NCI-H1694 (cell line): ENCODE data around the gene BCL7A.
"Not testable (repeated sequence)": the region's sequence is repeated elsewhere in the genome, so short reads cannot be mapped to it uniquely, and the experiment has no call there.

Source experiments
- DNase-seq: peaks from one replicate; lab custom pipeline; 2025; lab: John Stamatoyannopoulos, UW

Gene BCL7A

DNA sequence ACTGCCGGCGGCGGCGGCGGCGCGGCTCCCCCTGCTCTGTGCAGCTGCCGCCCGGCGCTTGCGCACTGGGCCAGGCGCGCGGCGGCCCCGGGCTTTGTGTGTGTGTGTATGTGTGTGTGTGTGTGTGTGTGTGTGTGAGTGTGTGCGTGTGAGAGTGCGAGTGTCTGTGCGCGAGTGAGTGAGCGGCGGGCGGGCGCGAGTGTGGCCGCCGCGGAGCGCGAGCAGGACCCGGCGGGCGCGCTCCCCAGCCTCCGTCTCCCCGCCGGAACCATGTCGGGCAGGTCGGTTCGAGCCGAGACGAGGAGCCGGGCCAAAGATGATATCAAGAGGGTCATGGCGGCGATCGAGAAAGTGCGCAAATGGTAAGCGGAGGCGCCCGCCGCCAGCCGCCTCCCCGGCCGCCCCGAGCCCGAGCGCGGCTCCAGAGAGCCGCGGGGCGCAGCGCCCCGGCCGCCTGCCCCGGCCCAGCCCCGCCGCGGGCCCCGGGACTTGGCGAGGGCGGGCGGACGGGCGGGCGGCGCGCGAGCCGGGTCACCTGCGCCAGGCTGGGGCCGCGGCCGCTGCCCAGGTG lies at the start of gene BCL7A:
Gene BCL7A (plus strand): TSS at position 63 of the 571 bp plus-strand sequence. CDS start 208 bp downstream, at position 271.
- no peak for DNase-seq

DNA sequence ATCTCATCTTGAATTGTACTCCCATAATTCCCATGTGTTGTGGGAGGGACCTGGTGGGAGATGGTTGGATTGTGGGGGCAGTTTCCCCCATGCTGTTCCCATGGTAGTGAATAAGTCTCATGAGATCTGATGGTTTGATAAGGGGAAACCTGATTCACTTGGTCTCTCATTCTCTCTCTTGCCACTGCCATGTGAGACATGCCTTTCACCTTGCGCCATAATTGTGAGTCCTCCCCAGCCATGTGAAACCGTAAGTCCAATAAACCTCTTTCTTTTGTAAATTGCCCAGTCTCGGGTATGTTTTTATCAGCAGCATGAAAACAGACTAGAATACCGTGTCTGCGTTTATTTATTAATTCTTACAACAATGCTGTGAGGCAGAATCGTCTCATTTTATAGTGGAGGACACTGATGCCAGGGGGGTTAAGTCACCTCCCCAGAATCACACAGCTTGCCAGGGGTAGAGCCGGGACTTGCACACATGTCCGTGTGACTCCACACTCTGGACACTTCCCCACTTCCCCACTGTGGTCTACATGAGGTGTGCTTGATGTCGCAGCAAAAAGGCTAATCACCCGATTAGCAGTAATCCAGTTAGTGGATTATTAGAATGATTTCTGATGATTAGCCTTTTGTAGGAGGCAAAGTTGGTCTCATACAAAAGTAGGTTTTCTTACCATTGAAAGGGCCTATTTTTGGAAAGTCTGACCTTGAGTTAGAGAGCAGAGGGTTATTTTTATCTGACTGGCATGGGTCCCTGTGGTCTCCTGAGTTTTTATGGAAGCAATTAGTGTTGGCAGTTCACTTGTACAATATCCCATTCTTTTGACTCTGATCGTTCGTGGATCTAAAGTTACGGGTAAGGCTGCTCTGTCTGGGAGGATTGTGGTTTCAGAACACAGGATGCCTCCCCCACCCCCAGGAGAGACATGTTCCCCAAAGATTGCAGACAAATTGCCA lies 47.4 kb upstream of the BCL7A start:
- no peak for DNase-seq

DNA sequence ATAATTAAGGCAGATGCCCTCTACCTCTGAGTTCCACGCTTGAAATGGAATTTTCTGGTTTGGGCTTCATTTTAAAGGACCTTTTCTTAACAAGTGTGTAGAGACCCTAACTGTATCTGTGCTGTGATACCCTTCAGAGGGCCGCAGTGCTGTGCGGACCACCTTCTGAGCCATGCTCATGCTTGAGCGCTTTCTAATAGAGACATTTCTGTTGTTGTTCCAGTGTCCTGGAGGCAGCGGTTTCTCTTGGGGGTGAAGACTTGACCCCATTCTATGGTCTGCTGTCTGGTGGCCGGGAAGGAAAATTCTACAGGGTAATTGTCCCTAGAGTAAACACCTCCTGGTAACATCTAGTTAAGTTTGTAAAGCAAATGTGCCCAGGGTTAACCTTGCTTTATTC lies 46.7 kb upstream of the BCL7A start:
- no peak for DNase-seq

DNA sequence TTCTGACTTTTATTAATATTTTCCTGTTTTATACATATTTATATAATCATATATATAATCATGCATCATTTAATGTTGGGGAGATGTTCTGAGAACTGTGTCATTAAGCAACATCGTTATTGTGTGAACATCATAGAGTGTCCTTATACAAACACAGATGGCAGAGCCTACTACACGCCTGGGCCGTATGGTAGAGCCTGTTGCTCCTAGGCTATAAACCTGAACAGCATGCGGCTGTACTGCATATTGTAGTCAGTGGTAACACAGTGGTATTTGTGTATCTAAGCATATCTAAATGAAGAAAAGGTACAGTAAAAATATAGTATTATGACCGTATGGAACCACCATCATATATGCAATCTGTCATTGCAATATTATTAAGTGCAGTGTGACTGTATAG lies 44.7 kb upstream of the BCL7A start:
- peak; percentile 43 for DNase-seq

DNA sequence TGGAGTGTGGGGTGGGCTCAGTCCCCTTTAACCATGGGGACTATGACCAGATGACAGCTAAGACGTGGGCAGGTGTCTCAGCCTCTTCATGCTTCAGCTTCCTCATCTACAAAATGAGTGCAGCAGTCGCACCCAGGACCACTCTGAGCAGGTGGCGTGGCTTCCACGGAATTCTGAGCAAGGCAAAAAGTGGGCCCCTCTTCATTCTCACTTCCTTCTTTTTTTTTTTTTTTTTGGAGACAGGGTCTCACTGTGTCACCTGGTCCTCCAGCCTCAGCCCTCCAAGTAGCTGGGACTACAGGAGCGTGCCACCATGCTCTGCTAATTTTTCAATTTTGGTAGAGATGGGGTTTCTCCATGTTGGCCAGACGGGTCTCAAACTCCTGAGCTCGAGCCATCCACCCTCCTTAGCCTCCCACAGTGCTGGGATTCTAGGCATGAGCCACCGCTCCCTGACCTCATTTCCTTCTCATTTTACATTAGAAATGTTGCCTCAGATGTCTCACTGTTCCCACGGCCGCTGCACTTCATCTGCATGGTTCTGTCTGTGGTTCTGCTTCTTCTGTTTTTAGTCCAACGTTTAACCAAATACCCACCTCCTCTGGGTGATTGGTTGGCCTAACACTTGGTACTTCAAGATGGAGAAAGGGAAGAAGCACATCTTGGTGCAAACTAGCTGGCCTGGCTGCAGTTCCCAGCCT lies 41.3 kb upstream of the BCL7A start:
- no peak for DNase-seq

DNA sequence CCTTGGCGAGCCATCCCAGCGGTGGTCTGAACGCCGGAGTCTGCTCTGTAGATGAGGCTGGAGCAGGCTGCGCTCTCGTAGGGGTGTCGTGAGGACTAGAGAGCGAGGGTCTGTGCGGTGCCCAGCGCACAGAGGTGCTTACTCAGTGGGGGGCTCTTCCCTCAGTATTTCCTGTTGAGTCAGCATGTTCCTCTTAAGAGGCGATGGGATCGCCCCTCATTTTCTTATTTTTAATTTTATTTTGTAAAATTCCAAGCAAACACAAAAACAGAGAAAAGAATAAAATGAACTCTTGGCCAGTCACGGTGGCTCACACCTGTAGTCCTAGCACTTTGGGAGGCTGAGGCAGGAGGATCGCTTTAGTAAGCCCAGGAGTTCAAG lies 40.8 kb upstream of the BCL7A start:
- no peak for DNase-seq

DNA sequence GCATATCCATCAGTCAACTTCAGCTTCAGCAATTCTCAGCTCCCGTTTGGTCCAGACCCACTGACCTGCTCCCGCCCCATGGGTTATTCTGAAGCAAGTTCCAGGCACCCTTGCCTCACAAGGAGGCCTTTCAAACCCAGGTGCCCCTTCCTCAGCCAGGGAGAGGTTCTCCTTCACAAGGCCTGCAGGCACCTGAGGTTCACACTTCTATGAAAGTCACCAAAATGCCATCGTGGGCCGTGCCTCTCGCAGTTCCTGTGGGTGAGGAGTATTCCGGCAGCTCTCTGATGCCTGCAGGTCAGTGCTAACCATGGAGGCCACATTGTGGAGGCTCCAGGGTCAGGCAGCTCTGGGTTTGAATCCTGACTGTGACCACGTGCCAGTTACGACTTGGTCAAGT lies 40.2 kb upstream of the BCL7A start:
- no peak for DNase-seq

DNA sequence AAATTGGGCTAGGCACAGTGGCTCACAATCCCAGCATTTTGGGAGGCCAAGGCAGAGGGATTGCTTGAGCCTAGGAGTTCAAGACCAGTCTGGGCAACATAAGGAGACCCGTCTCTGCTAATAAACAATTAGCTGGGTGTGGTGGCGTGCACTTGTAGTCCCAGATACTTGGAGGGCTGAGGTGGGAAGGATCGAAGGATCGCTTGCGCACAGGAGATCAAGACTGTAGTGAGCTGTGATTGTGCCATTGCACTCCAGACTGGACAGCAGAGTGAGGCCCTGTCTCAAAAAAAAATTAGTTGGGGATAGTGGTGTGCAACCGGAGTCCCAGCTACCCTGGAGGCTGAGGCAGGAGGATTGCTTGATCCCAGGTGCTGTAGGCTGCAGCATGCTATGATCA lies 38.7 kb upstream of the BCL7A start:
- DNase-seq = no peak

DNA sequence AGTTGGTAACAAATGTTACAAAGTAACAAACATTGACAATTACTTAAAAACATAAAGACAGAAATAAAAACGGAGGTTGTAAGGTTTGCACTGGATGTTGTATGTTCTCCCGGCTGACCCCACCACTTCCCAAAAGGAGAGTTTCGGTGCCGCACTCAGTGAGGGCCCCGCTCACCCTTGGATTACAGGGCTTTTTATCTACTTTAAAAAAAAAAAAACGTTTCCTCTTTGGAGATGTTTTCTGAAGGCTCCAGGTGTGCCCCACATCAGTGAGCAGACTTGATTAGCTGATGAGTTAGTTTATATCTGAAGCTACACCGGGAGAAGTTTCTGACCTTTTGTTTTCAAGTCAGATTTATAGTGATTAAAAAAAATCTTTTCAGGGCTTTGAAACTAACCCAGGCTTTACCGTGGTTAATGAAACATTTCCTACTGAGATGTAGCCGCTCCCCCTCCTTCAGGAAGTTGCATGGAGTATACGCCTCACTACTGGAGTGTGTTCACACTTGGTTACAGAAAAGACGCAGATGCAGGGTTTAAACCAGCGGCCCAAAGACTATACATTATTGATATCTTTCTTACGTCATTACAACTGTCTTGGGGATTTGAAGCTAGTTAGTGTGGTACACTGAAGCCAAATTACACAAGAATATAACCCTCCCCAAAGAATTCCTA lies 38.0 kb upstream of the BCL7A start:
- no peak for DNase-seq

DNA sequence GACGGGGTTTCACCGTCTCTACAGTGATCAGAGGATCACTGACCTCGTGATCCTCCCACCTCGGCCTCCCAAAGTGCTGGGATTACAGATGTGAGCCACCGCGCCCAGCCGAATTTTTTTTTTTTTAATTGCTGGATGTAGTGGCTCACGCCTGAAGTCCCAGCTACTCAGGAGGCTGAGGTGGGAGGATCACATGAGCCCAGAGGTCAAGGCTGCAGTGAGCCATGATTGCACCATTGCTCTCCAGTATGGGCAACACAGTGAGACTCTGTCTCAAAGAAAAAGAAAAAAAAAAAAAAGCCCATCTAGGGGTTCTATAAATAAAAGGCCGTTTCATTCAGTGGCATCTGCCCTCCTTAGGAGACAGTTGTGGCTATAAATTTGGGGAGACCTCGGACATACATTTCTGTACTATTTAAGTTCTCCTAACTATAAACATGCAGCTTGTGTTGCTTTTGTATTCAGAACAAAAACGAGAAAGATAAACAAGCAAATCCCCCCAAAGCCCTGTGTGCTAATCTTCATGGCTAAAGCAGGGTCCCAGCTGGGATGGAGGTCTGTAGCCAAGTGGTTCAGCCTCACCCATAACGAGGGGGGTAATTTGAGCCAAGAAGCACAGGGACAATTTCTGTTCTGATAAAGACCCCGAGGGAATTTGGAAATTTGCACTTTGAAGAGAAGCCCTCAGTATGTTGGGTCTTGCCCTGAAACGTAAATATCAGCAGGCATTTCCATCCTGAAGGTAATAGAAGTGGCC lies 35.0 kb upstream of the BCL7A start:
- no peak for DNase-seq

DNA sequence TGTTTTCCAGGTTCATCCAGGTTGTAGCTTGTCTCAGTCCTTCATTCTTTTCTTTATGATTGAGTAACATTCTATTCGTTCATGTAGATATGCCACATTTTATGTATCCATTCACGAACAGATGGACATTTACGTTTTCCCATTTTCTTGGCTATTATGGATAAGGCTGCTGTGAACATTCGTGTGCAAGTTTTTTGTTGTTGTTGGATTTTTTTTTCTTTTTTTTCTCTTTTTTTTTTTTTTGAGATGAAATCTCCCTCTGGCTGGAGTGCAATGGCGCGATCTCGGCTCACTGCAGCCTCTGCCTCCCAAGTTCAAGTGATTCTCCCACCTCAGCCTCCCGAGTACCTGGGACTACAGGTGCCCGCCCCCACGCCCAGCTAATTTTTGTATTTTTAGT lies 33.2 kb upstream of the BCL7A start:
- DNase-seq = not testable (repeated sequence)

DNA sequence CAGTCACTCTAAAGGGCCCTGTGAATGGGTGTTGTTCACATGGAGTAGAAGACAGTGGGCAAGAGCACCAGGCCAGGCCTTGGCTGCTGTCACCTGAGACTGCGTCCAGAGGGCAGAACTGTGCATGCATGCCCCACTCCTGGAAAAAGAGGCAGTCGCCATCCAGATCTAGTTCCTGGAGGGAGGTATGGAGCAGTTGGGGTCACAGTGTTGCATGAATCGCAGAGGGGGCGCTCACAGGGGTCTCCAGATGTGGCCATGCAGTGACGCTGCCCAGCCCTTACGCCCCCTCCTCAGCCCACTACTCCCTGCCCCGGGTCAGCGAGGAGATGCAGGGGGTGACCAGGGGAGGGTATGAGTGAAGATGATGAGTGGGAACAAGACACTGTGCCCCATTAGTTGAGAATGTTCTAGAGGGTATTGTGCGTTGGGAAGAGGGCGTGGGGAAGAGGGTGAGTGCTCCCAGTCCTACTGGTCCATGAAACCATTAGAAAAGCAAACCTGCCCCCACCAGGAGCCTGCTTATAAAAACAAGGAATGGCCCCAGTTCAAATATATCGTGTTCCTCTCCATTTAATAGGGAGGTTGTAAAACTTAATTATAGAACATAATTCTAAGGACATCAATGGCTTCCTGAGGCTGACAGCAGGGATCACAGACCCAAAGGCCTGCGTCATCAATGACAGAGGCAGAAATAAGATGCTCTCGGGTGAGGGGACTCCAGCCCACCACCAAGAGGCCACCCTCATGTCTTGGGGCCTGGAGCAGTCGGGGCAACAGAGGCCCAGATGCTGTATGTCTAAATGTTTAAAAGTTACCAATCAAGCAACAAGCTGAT lies 32.2 kb upstream of the BCL7A start:
- DNase-seq = no peak

DNA sequence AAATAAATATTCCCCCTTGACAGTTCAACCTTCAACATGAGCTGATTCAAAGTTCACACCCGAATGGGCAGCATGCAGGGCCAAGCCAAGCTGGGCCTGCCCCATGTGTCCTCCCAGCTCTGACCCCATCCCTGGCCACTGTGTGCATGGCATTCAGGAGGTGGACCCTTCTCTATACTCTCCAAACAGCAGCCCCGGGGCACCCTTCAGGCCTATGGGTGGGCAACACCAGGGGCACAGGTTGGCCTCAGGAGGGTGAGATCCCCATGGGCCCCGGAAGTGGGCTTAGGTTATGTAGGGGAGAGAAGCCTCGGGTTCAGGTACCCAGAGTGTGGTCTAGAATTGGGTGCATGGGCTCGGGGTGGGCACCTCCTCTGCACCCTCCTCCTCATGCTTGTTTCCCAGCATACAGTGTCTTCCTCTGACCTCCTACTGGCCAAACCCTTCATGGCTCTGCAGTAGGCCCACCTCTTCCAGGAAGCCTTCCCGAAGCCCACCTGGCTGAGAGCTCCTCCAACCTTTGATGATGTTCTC lies 31.5 kb upstream of the BCL7A start:
- no peak for DNase-seq

DNA sequence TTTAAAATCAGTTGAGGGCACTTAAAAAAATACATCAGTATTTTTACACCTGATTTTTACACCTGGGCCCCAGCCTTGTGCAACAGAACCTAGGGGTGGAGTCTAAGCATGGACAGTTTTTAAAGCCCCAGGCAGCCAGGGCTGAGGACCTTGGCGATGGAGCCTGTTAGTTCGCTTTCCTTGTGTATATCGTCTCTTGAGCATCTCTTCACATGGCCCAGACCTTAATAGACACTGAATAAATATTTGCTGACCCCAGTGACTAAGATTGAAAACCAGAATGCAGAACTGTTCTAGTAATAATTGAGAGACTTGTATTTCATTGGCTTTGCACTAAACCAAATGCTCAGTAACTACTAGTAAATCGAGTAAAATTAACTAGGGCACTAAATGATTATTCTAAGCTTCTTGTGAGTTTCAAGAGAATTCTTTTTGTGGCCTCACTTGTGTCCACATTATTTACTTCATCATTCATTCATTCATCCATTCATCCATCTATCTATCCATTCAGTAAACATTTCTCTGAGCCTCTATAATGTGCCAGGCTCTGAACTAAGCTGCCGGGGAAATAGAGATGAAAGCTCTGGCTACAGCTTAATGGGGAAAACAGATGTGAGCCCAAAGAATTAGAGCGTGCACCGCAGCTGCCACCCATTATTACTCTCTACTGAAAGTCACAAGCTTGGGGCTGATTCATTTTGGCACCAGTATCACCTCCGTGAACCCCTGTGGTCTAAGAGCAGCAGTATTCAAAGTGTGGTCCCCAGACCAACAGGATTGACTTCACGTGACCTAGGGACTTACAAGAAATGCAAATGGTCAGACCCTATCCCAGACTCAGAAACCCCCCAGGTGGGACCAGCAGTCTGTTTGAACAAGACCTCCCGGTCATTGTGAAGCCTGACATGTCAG lies 30.7 kb upstream of the BCL7A start:
- no peak for DNase-seq

DNA sequence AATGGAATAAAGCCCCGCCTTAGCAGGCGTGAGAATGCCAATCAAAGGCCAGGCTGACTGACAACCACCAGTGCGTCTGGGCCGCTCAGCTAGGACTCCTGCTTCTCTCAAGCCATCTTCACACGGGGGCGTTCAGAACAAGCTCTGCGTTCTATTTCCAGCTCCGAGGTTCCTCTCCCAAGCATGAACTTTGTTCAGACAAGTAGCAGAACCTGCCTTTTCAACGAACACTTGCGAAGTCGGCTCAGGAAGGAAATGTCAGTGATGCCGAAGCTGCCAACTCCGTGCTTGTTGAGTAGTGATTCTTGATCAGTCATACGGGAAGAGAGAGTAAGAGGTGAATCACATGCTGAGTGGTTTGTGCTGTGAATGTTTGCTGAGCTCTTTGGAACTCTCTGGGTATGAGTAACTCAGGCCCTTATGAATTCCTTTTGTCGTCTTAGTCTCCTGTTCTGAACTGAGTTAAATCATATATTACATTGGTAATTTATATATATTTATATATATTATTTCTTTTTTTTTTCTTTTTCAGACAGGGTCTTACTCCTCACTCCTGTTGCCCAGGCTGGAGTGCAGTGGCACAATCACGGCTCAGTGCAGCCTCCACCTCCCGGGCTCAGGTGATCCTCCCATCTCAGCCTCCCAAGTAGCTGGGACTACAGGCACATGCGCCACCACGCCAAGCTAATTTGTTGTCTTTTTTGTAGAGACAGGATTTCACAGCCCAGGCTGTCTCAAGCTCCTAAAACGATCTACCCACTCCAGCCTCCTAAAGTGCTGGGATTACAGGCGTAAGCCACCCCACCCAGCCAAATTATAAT lies 29.4 kb upstream of the BCL7A start:
- DNase-seq = no peak

DNA sequence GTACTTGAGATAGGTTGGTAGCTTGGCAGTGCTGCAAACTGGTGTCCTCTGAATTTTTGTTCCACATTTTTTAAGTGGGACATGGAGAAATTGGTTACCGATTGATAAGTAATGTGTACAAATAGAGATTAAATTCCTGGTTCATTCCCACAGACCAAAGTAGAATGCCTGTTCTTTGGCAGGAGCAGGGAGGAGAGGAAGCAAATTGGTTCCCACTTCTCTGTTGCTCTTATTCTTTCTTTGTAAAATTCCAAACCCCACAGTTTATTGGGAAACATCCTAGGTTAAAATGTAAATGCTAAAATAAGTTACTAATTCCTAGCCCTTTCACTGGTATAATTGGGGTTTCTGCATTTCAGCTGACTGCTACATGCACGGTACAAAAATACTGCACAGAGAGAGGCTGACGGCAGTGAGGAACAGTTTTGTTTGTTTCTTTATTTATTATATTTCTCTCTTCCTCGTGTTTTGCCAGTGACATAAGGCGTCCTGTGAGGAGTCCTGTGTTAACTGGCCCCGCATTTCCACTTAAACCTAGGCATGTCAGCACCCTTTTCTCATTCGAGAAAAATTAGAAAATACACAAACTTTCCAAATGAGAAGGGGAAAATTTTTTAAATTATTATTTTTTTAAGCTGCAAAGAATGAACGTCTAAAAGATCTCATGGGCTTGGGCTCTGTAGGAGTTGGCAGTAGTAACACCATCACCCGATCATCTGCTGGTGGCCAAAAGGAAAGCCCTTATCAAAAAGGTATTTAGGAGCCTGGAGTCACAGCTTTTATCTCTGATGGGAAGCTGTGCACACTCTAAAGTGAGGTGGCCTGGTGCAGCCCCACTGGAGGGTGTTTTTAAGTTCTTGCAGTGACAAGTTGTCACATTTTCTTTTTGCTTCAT lies 25.4 kb upstream of the BCL7A start:
- DNase-seq = no peak

DNA sequence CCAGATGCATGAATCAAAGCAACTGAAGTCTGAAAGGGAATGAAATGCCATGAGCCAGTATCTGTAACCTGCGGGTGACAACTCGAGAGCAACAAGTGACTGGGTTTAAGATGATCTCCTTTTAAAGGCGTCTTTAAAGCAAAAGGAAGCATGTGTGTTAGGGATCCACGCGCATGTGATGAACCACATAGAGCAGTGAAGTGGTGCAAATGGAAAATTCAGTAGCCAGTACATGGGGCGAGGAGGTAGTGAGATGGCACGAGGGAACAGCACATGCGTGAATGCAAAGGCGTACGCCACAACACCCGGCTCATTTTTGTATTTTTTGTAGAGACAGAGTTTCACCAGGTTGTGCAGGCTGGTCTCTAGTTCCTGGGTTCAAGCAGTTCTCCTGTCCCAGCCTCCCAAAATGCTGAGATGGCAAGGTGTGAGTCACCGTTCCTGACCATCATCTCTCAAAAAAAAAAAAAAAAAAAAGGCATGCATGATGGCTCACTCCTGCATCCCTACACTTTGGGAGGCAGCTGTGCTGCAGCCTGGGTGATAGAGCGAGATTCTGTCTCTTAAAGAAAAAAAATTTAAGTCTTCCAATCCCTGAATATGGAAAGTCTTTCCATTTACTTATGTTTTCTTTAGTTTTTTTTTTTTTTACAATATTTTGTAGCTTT lies 24.6 kb upstream of the BCL7A start:
- no peak for DNase-seq
